DND-41 (cell line): ENCODE data around the gene TNN.

Experiments used
- ATAC-seq: fragments of 200-7000 bp; cut with Tn5 transposase; 3 replicates; pipeline ENCODE4 v1.9.1; 2021; ENCODE audit warnings: low read depth; ENCODE audit not compliant: insufficient read depth
- DNase-seq: peaks from one replicate; pipeline ENCODE4 v3.0.0-alpha.2; 2020
- H2AFZ ChIP-seq: 2 replicates; pipeline ENCODE4 v1.6.0; 2012; ENCODE audit warnings: low read depth, low read length
- H3K27ac ChIP-seq: 2 replicates; pipeline ENCODE4 v1.5.1; 2012; ENCODE audit warnings: low read length, inconsistent platforms
- H3K27me3 ChIP-seq: fragments of 200-600 bp; sonication (generic); 2 replicates; pipeline ENCODE4 v1.6.0; 2012; ENCODE audit warnings: low read length, mild to moderate bottlenecking, inconsistent platforms; ENCODE audit not compliant: insufficient read depth, poor library complexity
- H3K36me3 ChIP-seq: 2 replicates; pipeline ENCODE4 v1.5.1; 2012; ENCODE audit warnings: low read length, inconsistent platforms; ENCODE audit not compliant: insufficient read depth
- H3K4me1 ChIP-seq: 2 replicates; pipeline ENCODE4 v1.5.1; 2012; ENCODE audit warnings: mild to moderate bottlenecking, low read length; ENCODE audit not compliant: insufficient read depth
- H3K4me2 ChIP-seq: 2 replicates; pipeline ENCODE4 v1.6.0; 2012; ENCODE audit warnings: mild to moderate bottlenecking, moderate library complexity, low read length, inconsistent platforms; ENCODE audit not compliant: insufficient read depth
- H3K4me3 ChIP-seq, 2 experiments: fragments of 200-600 bp in 1 of 2; shearing (Covaris generic) in 1 of 2; 2 replicates each; pipeline ENCODE4 v1.5.1; 2012 to 2016; ENCODE audit warnings: inconsistent platforms in 2 of 2, low read length in 2 of 2, mild to moderate bottlenecking in 2 of 2, low read depth in 1 of 2, moderate library complexity in 1 of 2
- H3K79me2 ChIP-seq: 2 replicates; pipeline ENCODE4 v1.6.0; 2012; ENCODE audit warnings: low read length, inconsistent platforms; ENCODE audit not compliant: insufficient read depth
- H3K9ac ChIP-seq: 2 replicates; pipeline ENCODE4 v1.6.0; 2012; ENCODE audit warnings: low read depth, mild to moderate bottlenecking, inconsistent platforms, low read length, moderate library complexity
- H3K9me3 ChIP-seq: 2 replicates; pipeline ENCODE4 v1.5.1; 2012; ENCODE audit warnings: low read length, moderate library complexity, mild to moderate bottlenecking, inconsistent platforms; ENCODE audit not compliant: insufficient read depth, severe bottlenecking
- H4K20me1 ChIP-seq: 2 replicates; pipeline ENCODE4 v1.6.0; 2012; ENCODE audit warnings: low read length; ENCODE audit not compliant: insufficient read depth
- EZH2 ChIP-seq: IDR thresholded peaks from 3 replicates; pipeline ENCODE4 v1.6.1; 2012; ENCODE audit warnings: borderline replicate concordance, low read depth, mild to moderate bottlenecking, moderate library complexity, low read length, inconsistent platforms; ENCODE audit not compliant: severe bottlenecking
- TF ChIP-seq, protein P1 (sequence below): IDR thresholded peaks from 2 replicates; pipeline ENCODE4 v1.5.1; 2012; ENCODE audit warnings: borderline replicate concordance, low read length, moderate library complexity, mild to moderate bottlenecking; ENCODE audit not compliant: poor library complexity, severe bottlenecking; ENCODE audit errors: extremely low read depth

Gene TNN

DNA sequence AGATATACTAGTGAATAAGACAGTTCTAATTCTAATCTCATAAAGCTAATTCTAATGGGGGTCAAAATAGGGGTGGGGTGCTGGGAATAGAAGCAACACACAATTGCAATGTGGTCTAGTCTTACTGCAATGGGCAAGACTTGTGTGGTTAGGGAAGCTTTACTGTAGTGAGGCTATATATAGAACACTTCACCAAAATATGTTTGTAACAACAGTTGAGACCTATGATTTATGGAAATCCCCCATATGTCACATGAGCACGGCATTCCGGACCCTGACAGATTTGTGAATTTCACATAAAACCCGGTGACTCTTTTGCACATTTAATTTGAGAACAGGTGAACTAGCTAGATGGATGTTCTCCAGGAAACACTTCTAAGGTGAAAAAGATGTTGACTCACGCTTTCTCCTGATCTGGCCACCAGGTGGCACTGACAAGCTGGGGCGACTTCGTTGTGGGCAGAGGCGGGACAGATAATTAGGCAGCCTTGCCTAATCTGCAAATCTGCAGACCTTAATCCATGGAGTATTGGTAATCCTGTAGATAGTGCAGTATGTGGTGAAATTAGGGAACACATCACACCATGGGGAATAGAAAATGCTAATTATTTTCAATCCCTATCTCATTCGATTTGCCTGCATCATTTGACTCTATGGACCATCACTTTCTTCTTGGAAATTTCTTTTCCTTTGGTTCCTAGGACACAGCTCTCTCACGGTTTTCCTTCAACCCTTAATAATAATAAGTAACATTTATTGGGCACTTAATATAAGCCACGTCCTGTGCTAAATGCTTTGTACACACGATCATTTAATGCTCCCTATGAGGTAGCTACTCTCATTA, 87.2 kb downstream of the TNN start:
- Histone ChIP-seq H3K36me3 (no peaks in the 10 kb centered on the region), H2AFZ (no peak overlapping the region), H4K20me1 (peaks cover 3% of the 10 kb centered on the region; the same call in 1 of the 2 replicates), H3K9ac (no peak overlapping the region), H3K27me3 (peaks cover 2% of the 10 kb centered on the region), H3K4me2 (no peak overlapping the region), H3K9me3 (no peaks in the 10 kb centered on the region), H3K4me1 (no peaks in the 10 kb centered on the region), H3K4me3 (no peak overlapping the region), H3K27ac (no peak overlapping the region), H3K79me2 (no peaks in the 10 kb centered on the region)
- DNase-seq = peak; percentile 71
- ATAC-seq = peak; percentile 77
- TF ChIP-seq, protein P1, sequence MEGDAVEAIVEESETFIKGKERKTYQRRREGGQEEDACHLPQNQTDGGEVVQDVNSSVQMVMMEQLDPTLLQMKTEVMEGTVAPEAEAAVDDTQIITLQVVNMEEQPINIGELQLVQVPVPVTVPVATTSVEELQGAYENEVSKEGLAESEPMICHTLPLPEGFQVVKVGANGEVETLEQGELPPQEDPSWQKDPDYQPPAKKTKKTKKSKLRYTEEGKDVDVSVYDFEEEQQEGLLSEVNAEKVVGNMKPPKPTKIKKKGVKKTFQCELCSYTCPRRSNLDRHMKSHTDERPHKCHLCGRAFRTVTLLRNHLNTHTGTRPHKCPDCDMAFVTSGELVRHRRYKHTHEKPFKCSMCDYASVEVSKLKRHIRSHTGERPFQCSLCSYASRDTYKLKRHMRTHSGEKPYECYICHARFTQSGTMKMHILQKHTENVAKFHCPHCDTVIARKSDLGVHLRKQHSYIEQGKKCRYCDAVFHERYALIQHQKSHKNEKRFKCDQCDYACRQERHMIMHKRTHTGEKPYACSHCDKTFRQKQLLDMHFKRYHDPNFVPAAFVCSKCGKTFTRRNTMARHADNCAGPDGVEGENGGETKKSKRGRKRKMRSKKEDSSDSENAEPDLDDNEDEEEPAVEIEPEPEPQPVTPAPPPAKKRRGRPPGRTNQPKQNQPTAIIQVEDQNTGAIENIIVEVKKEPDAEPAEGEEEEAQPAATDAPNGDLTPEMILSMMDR = peak; percentile 91
- no peak for TF ChIP-seq EZH2

DNA sequence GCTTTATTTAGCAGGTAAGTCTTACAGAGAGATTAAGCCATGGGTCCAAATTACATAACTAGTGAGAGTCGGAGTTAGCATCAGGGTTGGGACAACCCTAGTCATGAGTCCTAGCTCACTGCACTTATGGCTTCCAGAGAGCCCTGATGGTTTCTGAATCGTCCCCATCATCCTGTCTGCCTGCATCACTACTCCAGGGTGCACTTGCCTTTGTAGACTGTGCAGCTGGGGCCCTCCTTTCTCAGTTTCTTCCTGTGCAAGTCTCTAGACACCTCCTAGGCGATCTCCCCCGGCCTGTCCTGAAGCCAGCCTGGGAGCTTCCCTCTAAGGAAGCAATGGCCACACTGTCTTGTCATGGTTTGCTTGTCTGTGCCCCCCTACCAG, 87.8 kb downstream of the TNN start:
- Histone ChIP-seq H3K27ac (no peak overlapping the region), H3K36me3 (no peaks in the 10 kb centered on the region), H2AFZ (no peak overlapping the region), H3K9me3 (no peaks in the 10 kb centered on the region), H3K9ac (no peak overlapping the region), H3K79me2 (no peaks in the 10 kb centered on the region), H3K4me2 (no peak overlapping the region), H3K4me1 (no peaks in the 10 kb centered on the region), H4K20me1 (peaks cover 3% of the 10 kb centered on the region; the same call in 1 of the 2 replicates), H3K4me3 (no peak overlapping the region), H3K27me3 (peaks cover 2% of the 10 kb centered on the region)
- DNase-seq (no peak), ATAC-seq (peak; percentile 23; the same call in 1 of the 3 replicates)
- TF ChIP-seq EZH2 = no peak
- TF ChIP-seq, protein P1 = no peak

GRCh38 chr1:175155936-175156335, 88.3 kb downstream of the TNN start:
- ATAC-seq (no peak), DNase-seq (no peak)
- Histone ChIP-seq H3K27ac (no peak overlapping the region), H3K4me2 (no peak overlapping the region), H3K4me1 (no peaks in the 10 kb centered on the region), H3K27me3 (peaks cover 2% of the 10 kb centered on the region), H3K9ac (no peak overlapping the region), H3K79me2 (no peaks in the 10 kb centered on the region), H4K20me1 (peaks cover 3% of the 10 kb centered on the region; the same call in 1 of the 2 replicates), H3K4me3 (no peak overlapping the region), H3K9me3 (no peaks in the 10 kb centered on the region), H3K36me3 (no peaks in the 10 kb centered on the region), H2AFZ (no peak overlapping the region)
- TF ChIP-seq EZH2 = no peak
- TF ChIP-seq, protein P1 = no peak
